HG03095 (cell line): ENCODE data around the gene CXCL16.

Experiments
- ATAC-seq: cut with Tn5 transposase; IDR thresholded peaks from one replicate; pipeline ENCODE4 v1.9.1; 2021; ENCODE audit warnings: moderate library complexity; ENCODE audit not compliant: unreplicated experiment

The CXCL16 gene

GRCh38 chr17:4739122-4740024 is at the start of gene CXCL16, which contains the start of gene ZMYND15:
Gene CXCL16 (minus strand): TSS chr17:4739928. CDS start chr17:4739339, 589 bp downstream.
Gene ZMYND15 (plus strand): TSS chr17:4739833. CDS start chr17:4740549, 716 bp downstream.
- ATAC-seq, result no peak

GRCh38 chr17:4788807-4789700 is 49.3 kb upstream of the CXCL16 start, which contains the start of gene GLTPD2:
Gene GLTPD2 (plus strand): TSS chr17:4788964. CDS start chr17:4789012, 48 bp downstream.
- no peak for ATAC-seq

GRCh38 chr17:4788159-4788806 is 48.6 kb upstream of the CXCL16 start:
- ATAC-seq, result no peak

GRCh38 chr17:4786516-4786915 is 46.8 kb upstream of the CXCL16 start:
- ATAC-seq, result no peak

GRCh38 chr17:4786106-4786511 is 46.4 kb upstream of the CXCL16 start, which contains the start of gene VMO1:
Gene VMO1 (minus strand): TSS chr17:4786364. CDS start chr17:4786352, 12 bp downstream.
- no peak for ATAC-seq

- ATAC-seq, result no peak
These were observed 45.8 kb upstream of the CXCL16 start for GRCh38 chr17:4785311-4786105.

- no peak for ATAC-seq
These were observed 42.9 kb upstream of the CXCL16 start for GRCh38 chr17:4782652-4783051.

GRCh38 chr17:4780325-4780955 is 40.7 kb upstream of the CXCL16 start:
- ATAC-seq, result no peak

GRCh38 chr17:4777969-4778760 is 38.4 kb upstream of the CXCL16 start:
- ATAC-seq, result no peak

GRCh38 chr17:4772235-4772613 is 32.5 kb upstream of the CXCL16 start:
- no peak for ATAC-seq

GRCh38 chr17:4771519-4772234 is 31.9 kb upstream of the CXCL16 start, which contains the start of gene TM4SF5:
Gene TM4SF5 (plus strand): TSS chr17:4771886. CDS start chr17:4771923, 37 bp downstream.
- ATAC-seq, result no peak

- no peak for ATAC-seq
These were observed 29.9 kb upstream of the CXCL16 start for GRCh38 chr17:4769628-4770027.

- no peak for ATAC-seq
These were observed 28.6 kb upstream of the CXCL16 start for GRCh38 chr17:4768298-4768697.

GRCh38 chr17:4766723-4767122 is 27.0 kb upstream of the CXCL16 start:
- no peak for ATAC-seq

- ATAC-seq, result no peak
These were observed 26.5 kb upstream of the CXCL16 start for GRCh38 chr17:4766201-4766600.

- no peak for ATAC-seq
These were observed 24.9 kb upstream of the CXCL16 start for GRCh38 chr17:4764595-4764994.

GRCh38 chr17:4759776-4760236 is 20.1 kb upstream of the CXCL16 start:
- no peak for ATAC-seq

GRCh38 chr17:4753392-4753791 is 13.7 kb upstream of the CXCL16 start:
- ATAC-seq, result no peak
